Neutrophil (primary cell): Measurements from ENCODE around the gene ZNF197.
A peak's percentile ranks its signal among the peaks of the same experiment; 100 is the strongest.

Source experiments
- H3K27ac ChIP-seq: fragments of 200-600 bp; sonication (generic); 2 replicates; pipeline ENCODE4 v1.5.1; 2016; ENCODE audit warnings: mild to moderate bottlenecking, moderate library complexity
- H3K27me3 ChIP-seq: fragments of 200-600 bp; sonication (generic); 2 replicates; pipeline ENCODE4 v1.6.0; 2016; ENCODE audit warnings: mild to moderate bottlenecking
- H3K36me3 ChIP-seq: fragments of 200-600 bp; sonication (generic); 2 replicates; pipeline ENCODE4 v1.5.1; 2017
- H3K4me1 ChIP-seq, 2 experiments: fragments of 200-600 bp in 1 of 2; sonication (generic) in 1 of 2; 1 replicate in 1 of 2; 2 replicates in 1 of 2; pipeline versions ENCODE4 v1.5.1 to v1.6.1; 2013 to 2016; ENCODE audit warnings: low read depth in 1 of 2, low read length in 1 of 2, mild to moderate bottlenecking in 1 of 2, moderate library complexity in 1 of 2; ENCODE audit not compliant: control insufficient read depth in 1 of 2, insufficient read depth in 1 of 2
- H3K4me3 ChIP-seq, 2 experiments: fragments of 200-600 bp in 1 of 2; sonication (generic) in 1 of 2; 1 replicate in 1 of 2; 2 replicates in 1 of 2; pipeline ENCODE4 v1.5.1; 2013 to 2016; ENCODE audit warnings: low read depth in 1 of 2, low read length in 1 of 2, mild to moderate bottlenecking in 1 of 2, moderate library complexity in 1 of 2
- H3K9me3 ChIP-seq: fragments of 200-600 bp; sonication (generic); 2 replicates; pipeline ENCODE4 v1.5.1; 2016
- TF ChIP-seq, protein P1 (sequence below): fragments of 200-600 bp; sonication (generic); IDR thresholded peaks from 2 replicates; pipeline ENCODE4 v1.5.1; 2016; ENCODE audit warnings: antibody characterized with exemption

ZNF197 gene

DNA sequence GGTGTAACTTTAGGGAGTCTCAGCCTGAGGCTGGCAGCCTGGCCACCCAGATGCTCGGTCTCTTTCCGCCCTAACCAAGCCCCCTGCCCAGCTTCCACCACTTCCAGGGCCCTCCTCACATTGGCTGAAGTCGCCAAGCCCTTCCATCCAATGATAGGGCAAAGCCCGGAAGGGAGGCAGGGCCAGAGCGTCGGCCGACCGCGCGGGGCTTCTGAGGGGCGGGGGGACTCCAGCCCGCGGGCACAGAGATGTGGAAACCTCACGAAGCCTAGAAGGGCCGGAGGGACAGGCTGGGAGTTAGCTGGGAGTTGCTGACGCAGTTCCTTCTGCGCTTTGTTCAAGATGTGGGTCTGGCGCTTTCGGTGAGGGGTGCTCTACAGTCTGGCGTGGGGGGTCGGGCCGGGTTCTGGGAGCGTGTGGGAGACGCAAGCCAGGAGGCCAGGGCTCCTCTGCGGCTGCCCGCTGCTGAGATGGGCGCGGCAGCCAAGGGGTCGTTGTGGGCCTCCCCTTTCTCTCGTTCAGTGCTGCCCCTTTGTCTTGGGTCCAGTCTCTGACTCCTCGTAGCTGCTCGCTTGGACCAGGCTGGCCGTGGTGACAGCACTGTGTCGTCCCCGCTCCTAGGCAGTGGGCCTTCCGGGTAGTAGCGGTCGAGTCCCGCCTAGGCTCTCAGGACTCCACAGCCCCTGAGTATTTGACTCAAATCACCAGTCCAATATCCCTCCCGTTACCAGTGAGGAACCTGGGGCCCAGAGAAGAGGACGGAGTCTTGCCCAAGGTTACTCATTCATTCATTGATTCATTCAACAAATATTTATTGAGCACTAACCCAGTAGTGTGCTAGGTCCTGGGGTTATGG lies 40.0 kb upstream of the ZNF197 start, which contains the start of gene ZNF660:
Gene ZNF660 (plus strand): TSS at position 319 of the 856 bp plus-strand sequence. CDS start 9,230 bp downstream, outside the sequence.
- Histone ChIP-seq H3K9me3 (no peaks in the 10 kb centered on the region), H3K36me3 (no peaks in the 10 kb centered on the region), H3K4me1 (peaks cover 9% of the 10 kb centered on the region in 2 experiments), H3K27ac (no peak within 1 kb of the TSS), H3K27me3 (peaks cover 47% of the 10 kb centered on the region), H3K4me3 (peak within 1 kb of the TSS; percentile 46 to 50)
- TF ChIP-seq, protein P1, sequence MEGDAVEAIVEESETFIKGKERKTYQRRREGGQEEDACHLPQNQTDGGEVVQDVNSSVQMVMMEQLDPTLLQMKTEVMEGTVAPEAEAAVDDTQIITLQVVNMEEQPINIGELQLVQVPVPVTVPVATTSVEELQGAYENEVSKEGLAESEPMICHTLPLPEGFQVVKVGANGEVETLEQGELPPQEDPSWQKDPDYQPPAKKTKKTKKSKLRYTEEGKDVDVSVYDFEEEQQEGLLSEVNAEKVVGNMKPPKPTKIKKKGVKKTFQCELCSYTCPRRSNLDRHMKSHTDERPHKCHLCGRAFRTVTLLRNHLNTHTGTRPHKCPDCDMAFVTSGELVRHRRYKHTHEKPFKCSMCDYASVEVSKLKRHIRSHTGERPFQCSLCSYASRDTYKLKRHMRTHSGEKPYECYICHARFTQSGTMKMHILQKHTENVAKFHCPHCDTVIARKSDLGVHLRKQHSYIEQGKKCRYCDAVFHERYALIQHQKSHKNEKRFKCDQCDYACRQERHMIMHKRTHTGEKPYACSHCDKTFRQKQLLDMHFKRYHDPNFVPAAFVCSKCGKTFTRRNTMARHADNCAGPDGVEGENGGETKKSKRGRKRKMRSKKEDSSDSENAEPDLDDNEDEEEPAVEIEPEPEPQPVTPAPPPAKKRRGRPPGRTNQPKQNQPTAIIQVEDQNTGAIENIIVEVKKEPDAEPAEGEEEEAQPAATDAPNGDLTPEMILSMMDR, result no peak

- peaks cover 16% of the 10 kb centered on the region for H3K9me3 ChIP-seq
- no peaks in the 10 kb centered on the region for H3K4me1 ChIP-seq
- H3K27me3 ChIP-seq, result no peaks in the 10 kb centered on the region
- no peak overlapping the region for H3K4me3 ChIP-seq
- H3K27ac ChIP-seq, result no peak overlapping the region
- H3K36me3 ChIP-seq, result no peaks in the 10 kb centered on the region
- TF ChIP-seq, protein P1, result no peak
These were observed 28.2 kb upstream of the ZNF197 start for GRCh38 chr3:44596621-44597020.

DNA sequence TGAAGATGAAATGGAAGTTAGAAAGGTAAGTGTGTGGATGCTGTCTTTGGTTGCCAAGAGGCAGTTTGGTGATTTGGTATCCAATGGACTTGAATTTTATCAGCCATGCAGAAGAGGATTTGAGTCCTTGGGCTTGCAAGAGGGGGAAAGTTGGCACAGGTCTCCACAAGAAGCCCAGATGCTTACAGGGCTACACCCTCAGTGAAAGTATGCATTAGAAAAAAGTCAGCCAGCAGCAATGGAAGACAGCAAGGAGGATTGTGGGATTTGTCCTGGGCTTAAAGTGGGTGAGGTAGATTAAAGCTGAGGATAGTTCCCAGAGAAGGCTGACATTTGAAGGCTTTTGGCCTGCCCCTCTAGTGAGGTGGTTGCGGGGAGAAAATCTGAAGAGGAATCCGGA lies 23.1 kb upstream of the ZNF197 start:
- Histone ChIP-seq H3K27me3 (no peaks in the 10 kb centered on the region), H3K4me3 (no peak overlapping the region), H3K9me3 (peaks cover 11% of the 10 kb centered on the region), H3K36me3 (no peaks in the 10 kb centered on the region), H3K4me1 (no peaks in the 10 kb centered on the region), H3K27ac (no peak overlapping the region)
- TF ChIP-seq, protein P1, result no peak

DNA sequence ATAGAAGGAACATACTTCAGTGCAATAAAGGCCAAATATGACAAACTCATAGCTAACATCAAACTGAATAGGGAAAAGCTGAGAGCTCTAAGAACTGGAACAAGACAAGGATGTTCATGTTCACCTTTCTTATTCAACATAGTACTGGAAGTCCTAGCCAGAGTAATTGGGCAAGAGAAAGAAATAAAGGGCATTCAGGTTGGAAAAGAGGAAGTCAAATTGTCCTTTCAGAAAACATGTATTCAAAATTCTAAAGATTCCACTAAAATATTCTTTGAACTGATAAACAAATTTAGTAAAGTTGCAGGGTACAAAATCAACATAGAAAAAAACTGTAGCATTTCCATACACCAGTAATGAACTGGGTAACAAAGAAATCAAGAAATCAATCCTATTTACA lies 12.2 kb upstream of the ZNF197 start:
- no peak overlapping the region for H3K27ac ChIP-seq
- TF ChIP-seq, protein P1, result no peak
- no peaks in the 10 kb centered on the region for H3K4me1 ChIP-seq
- H3K36me3 ChIP-seq, result no peaks in the 10 kb centered on the region
- H3K27me3 ChIP-seq, result no peaks in the 10 kb centered on the region
- H3K4me3 ChIP-seq, result no peak overlapping the region
- H3K9me3 ChIP-seq, result no peaks in the 10 kb centered on the region

- Histone ChIP-seq H3K4me1 (peaks cover 6 to 13% of the 10 kb centered on the region in 2 experiments), H3K27me3 (no peaks in the 10 kb centered on the region), H3K9me3 (no peaks in the 10 kb centered on the region), H3K4me3 (no peak overlapping the region), H3K36me3 (peaks cover 26% of the 10 kb centered on the region), H3K27ac (no peak overlapping the region)
- TF ChIP-seq, protein P1, result no peak
These were observed 3.9 kb downstream of the ZNF197 start for GRCh38 chr3:44628716-44629115.
